K562 (cell line): ENCODE data around the gene CD74. TPM values are rescaled to one million over a fixed set of nuclear protein-coding genes. Genes with fewer than 3 reads are reported as not detected.

ENCODE experiments used
- BDP1 ChIP-seq: IDR thresholded peaks from 3 replicates; pipeline ENCODE4 v1.6.1; 2011; ENCODE audit not compliant: insufficient read length, insufficient read depth
- BRD4 ChIP-seq: fragments of 200-600 bp; sonication (generic); IDR thresholded peaks from 2 replicates; pipeline ENCODE4 v1.6.1; 2017; ENCODE audit warnings: inconsistent platforms
- CCAR2 ChIP-seq: fragments of 200-400 bp; formaldehyde crosslinking; IDR thresholded peaks from 2 replicates; pipeline ENCODE4 v1.6.1; 2017; ENCODE audit warnings: mild to moderate bottlenecking, low read depth, low read length
- CHD1 ChIP-seq: fragments of 200-600 bp; sonication (generic); IDR thresholded peaks from one replicate; pipeline ENCODE4 v1.6.1; 2012; ENCODE audit warnings: mild to moderate bottlenecking, moderate library complexity, low read length, inconsistent platforms
- CHD4 ChIP-seq: fragments of 200-600 bp; sonication (generic); IDR thresholded peaks from 3 replicates; pipeline ENCODE4 v1.6.1; 2012; ENCODE audit warnings: low read depth, mild to moderate bottlenecking, mixed read lengths, low read length, inconsistent platforms; ENCODE audit not compliant: insufficient read depth, insufficient replicate concordance, poor library complexity, severe bottlenecking
- HDAC2 ChIP-seq: fragments of 450-650 bp; IDR thresholded peaks from 2 replicates; pipeline ENCODE4 v1.6.1; 2016; ENCODE audit warnings: mild to moderate bottlenecking
- HDAC3 ChIP-seq: fragments of 450-650 bp; IDR thresholded peaks from 2 replicates; pipeline ENCODE4 v1.6.1; 2018; ENCODE audit warnings: borderline replicate concordance, mild to moderate bottlenecking, moderate library complexity; ENCODE audit not compliant: partially characterized antibody
- MTA3 ChIP-seq: fragments of 450-650 bp; formaldehyde crosslinking; IDR thresholded peaks from 2 replicates; pipeline ENCODE4 v1.6.1; 2017; ENCODE audit warnings: mild to moderate bottlenecking, borderline replicate concordance
- NCOA1 ChIP-seq: fragments of 450-650 bp; IDR thresholded peaks from 2 replicates; pipeline ENCODE4 v1.6.1; 2016; ENCODE audit warnings: low read depth
- NFIX ChIP-seq: fragments of 250-450 bp; sonication (Bioruptor Pico); IDR thresholded peaks from 2 replicates; pipeline ENCODE4 v1.4.0; 2020; ENCODE audit warnings: low read depth, mild to moderate bottlenecking, moderate library complexity
- NR2C2 ChIP-seq, 2 experiments: fragments of 200-800 bp in 1 of 2; sonication (Bioruptor generic) in 1 of 2; sonication (generic) in 1 of 2; formaldehyde crosslinking in 1 of 2; IDR thresholded peaks; 2 replicates each; pipeline versions ENCODE4 v1.6.1 to v1.8.0; 2016 to 2022; ENCODE audit warnings: mild to moderate bottlenecking in 1 of 2, missing compliant biosample characterization in 1 of 2, missing genetic modification characterization in 1 of 2, missing genetic modification reagents in 1 of 2
- PRPF4 ChIP-seq: fragments of 200-400 bp; formaldehyde crosslinking; IDR thresholded peaks from one replicate; pipeline ENCODE4 v1.6.1; 2017; ENCODE audit warnings: low read length, low read depth, mild to moderate bottlenecking; ENCODE audit not compliant: insufficient read depth, poor library complexity, severe bottlenecking
- RAD21 ChIP-seq, 2 experiments: fragments of 250-450 bp in 1 of 2; fragments of 450-650 bp in 1 of 2; sonication (Bioruptor Pico) in 1 of 2; formaldehyde crosslinking in 1 of 2; IDR thresholded peaks in 1 of 2; conservative IDR thresholded peaks in 1 of 2; 2 replicates each; pipeline versions ENCODE4 v1.4.0 to v1.8.0; 2020 to 2022; ENCODE audit warnings: mild to moderate bottlenecking in 2 of 2, moderate library complexity in 1 of 2
- SP2 ChIP-seq: IDR thresholded peaks from 2 replicates; pipeline ENCODE4 v1.6.1; 2011; ENCODE audit warnings: mild to moderate bottlenecking, low read depth, low read length, moderate library complexity; ENCODE audit not compliant: poor library complexity, severe bottlenecking; ENCODE audit errors: extremely low read depth
- TAF7 ChIP-seq: fragments of 450-650 bp; IDR thresholded peaks from 2 replicates; pipeline ENCODE4 v1.6.1; 2016; ENCODE audit warnings: missing genetic modification characterization, missing compliant biosample characterization
- XRCC5 ChIP-seq: fragments of 200-400 bp; formaldehyde crosslinking; IDR thresholded peaks from 2 replicates; pipeline ENCODE4 v1.6.1; 2017; ENCODE audit warnings: low read depth, mild to moderate bottlenecking, low read length
- YY1 ChIP-seq, 3 experiments: IDR thresholded peaks; 2 replicates each; pipeline ENCODE4 v1.6.1; 2011; ENCODE audit warnings: low read length in 2 of 3, mild to moderate bottlenecking in 2 of 3, moderate library complexity in 2 of 3, borderline replicate concordance in 1 of 3, control low read depth in 1 of 3, low read depth in 1 of 3; ENCODE audit not compliant: insufficient read depth in 3 of 3, insufficient replicate concordance in 2 of 3, control insufficient read depth in 1 of 3, insufficient read length in 1 of 3; ENCODE audit errors: extremely low read depth in 1 of 3
- ZBTB7A ChIP-seq: IDR thresholded peaks from 2 replicates; pipeline ENCODE4 v1.6.1; 2011; ENCODE audit warnings: low read depth, mild to moderate bottlenecking, low read length, moderate library complexity, borderline replicate concordance; ENCODE audit not compliant: control insufficient read depth
- ZKSCAN3 ChIP-seq: fragments of 250-450 bp; sonication (Bioruptor Pico); IDR thresholded peaks from 2 replicates; pipeline ENCODE4 v1.4.0; 2020
- ZNF133 ChIP-seq: fragments of 250-450 bp; sonication (Bioruptor Pico); IDR thresholded peaks from 2 replicates; pipeline ENCODE4 v1.4.0; 2020; ENCODE audit warnings: mild to moderate bottlenecking
- ZNF239 ChIP-seq: fragments of 250-450 bp; sonication (Bioruptor Pico); IDR thresholded peaks from 2 replicates; pipeline ENCODE4 v1.4.0; 2020; ENCODE audit warnings: mild to moderate bottlenecking
- polyA plus RNA-seq, 8 experiments: library from polyadenylated mRNA; depleted of rRNA in 4 of 8; stranded (reverse) in 5 of 8; unstranded in 3 of 8; fragments of >200 nt; fragmentation: Nextera tagmentation in 2 of 8; fragmentation: Illumina TruSeq in 1 of 8; extraction: Ambion mirVana in 2 of 8; extraction: Trizol in 1 of 8; gene quantifications; 2 replicates each; pipeline versions ENCODE4 v1.2.1 to v1.2.3, GENCODE V29; 2011 to 2014; ENCODE audit warnings: inconsistent platforms in 1 of 8, missing spikeins in 1 of 8
- total RNA-seq, 7 experiments: library from RNA; depleted of rRNA in 6 of 7; stranded (reverse); fragments of >200 nt in 6 of 7; fragmentation: Illumina TruSeq in 2 of 7; extraction: Trizol in 2 of 7; gene quantifications; 2 replicates each; pipeline versions ENCODE4 v1.2.1 to v1.2.3, GENCODE V29; 2011 to 2021; ENCODE audit warnings: low replicate concordance in 1 of 7
- TF ChIP-seq, protein P1 (sequence below), 3 experiments: IDR thresholded peaks in 2 of 3; conservative IDR thresholded peaks in 1 of 3; 2 replicates each; pipeline ENCODE4 v1.5.1; 2011 to 2012; ENCODE audit warnings: low read length in 3 of 3, mild to moderate bottlenecking in 3 of 3, control low read depth in 2 of 3, improper control_type of control experiment in 1 of 3, inconsistent platforms in 1 of 3, low read depth in 1 of 3, mixed read lengths in 1 of 3, moderate library complexity in 1 of 3; ENCODE audit not compliant: insufficient read depth in 2 of 3
- TF ChIP-seq, protein P2 (sequence below), 2 experiments: fragments of 200-800 bp in 1 of 2; sonication (Bioruptor generic) in 1 of 2; sonication (generic) in 1 of 2; formaldehyde crosslinking in 1 of 2; IDR thresholded peaks in 1 of 2; conservative IDR thresholded peaks in 1 of 2; 2 replicates each; pipeline versions ENCODE4 v1.5.0 to v1.6.1; 2016 to 2020; ENCODE audit warnings: missing compliant biosample characterization in 1 of 2, missing genetic modification characterization in 1 of 2, missing genetic modification reagents in 1 of 2

Gene CD74
- total and polyA plus RNA-seq, 9 of the 15 experiments (the other 6 are each of a cell fraction or from before 2014, with no cell fraction given): 0.07 to 4.8 (median 0.32) TPM

DNA sequence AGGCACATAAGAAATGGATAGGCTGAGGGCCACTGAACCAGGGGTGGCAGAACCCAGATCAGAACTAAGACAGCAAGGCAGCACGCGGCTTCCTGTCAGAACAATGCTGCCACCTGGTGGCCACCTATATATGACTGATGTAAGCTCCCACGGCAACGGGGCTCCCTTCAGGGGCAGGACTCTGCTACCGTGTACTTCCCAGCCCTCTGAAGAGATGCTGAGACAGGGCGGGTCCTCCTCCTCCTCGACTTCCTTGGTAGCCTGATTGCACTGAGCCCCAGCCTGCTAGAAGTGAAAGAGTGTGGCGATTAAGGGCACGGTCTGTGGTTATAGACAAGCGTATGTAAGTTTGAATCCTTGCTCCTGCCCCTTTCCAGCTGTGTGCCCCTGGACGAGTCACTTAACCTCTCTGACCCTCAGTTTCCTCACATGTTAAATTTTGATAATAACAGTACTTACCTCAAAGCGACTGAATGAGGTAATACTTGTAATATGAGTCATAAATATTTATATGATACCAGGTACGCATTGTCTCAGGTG is 23.5 kb upstream of the CD74 start (continued):
- TF ChIP-seq BRD4: no peak
- peak in 1 of 3 experiments; percentile 36 for TF ChIP-seq YY1 (IDR thresholded peaks at IDR 0.05; ENCODE audit: borderline replicate concordance in 1 of 3, control insufficient read depth in 1 of 3, extremely low read depth in 1 of 3, insufficient read depth in 3 of 3, insufficient read length in 1 of 3, insufficient replicate concordance in 2 of 3, low read depth in 1 of 3, low read length in 2 of 3)
- TF ChIP-seq XRCC5: 0 out of 2 replicates have a peak, but pooled peaks have one; percentile 63
- TF ChIP-seq CHD4: no peak
- no peak for TF ChIP-seq ZNF133
- no peak for TF ChIP-seq CCAR2
- no peak for TF ChIP-seq HDAC2
- TF ChIP-seq NR2C2 (CRISPR knock-in tag; IDR thresholded peaks at IDR 0.05): no peak
- TF ChIP-seq NR2C2 (tag; IDR thresholded peaks at IDR 0.05): no peak
- no peak for TF ChIP-seq CHD1
- TF ChIP-seq MTA3: no peak
- TF ChIP-seq ZBTB7A: no peak
- TF ChIP-seq, protein P1, sequence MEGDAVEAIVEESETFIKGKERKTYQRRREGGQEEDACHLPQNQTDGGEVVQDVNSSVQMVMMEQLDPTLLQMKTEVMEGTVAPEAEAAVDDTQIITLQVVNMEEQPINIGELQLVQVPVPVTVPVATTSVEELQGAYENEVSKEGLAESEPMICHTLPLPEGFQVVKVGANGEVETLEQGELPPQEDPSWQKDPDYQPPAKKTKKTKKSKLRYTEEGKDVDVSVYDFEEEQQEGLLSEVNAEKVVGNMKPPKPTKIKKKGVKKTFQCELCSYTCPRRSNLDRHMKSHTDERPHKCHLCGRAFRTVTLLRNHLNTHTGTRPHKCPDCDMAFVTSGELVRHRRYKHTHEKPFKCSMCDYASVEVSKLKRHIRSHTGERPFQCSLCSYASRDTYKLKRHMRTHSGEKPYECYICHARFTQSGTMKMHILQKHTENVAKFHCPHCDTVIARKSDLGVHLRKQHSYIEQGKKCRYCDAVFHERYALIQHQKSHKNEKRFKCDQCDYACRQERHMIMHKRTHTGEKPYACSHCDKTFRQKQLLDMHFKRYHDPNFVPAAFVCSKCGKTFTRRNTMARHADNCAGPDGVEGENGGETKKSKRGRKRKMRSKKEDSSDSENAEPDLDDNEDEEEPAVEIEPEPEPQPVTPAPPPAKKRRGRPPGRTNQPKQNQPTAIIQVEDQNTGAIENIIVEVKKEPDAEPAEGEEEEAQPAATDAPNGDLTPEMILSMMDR (IDR thresholded peaks at IDR 0.05 in 2 of 3, conservative IDR thresholded peaks at IDR 0.05 in 1 of 3; ENCODE audit: insufficient read depth in 2 of 3, low read depth in 1 of 3, low read length in 3 of 3): peak; percentile 86 to 90 (median 89)
- no peak for TF ChIP-seq PRPF4
- no peak for TF ChIP-seq ZKSCAN3
- TF ChIP-seq RAD21 (CRISPR knock-in tag; conservative IDR thresholded peaks at IDR 0.05 in 1 of 2, IDR thresholded peaks at IDR 0.05 in 1 of 2): peak; percentile 83 to 91
- no peak for TF ChIP-seq NFIX
- no peak for TF ChIP-seq BDP1
- no peak for TF ChIP-seq TAF7 (tag)
- no peak for TF ChIP-seq SP2
- no peak for TF ChIP-seq ZNF239 (CRISPR knock-in tag)
- no peak for TF ChIP-seq NCOA1
- TF ChIP-seq, protein P2, sequence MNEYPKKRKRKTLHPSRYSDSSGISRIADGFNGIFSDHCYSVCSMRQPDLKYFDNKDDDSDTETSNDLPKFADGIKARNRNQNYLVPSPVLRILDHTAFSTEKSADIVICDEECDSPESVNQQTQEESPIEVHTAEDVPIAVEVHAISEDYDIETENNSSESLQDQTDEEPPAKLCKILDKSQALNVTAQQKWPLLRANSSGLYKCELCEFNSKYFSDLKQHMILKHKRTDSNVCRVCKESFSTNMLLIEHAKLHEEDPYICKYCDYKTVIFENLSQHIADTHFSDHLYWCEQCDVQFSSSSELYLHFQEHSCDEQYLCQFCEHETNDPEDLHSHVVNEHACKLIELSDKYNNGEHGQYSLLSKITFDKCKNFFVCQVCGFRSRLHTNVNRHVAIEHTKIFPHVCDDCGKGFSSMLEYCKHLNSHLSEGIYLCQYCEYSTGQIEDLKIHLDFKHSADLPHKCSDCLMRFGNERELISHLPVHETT (CRISPR knock-in tag; conservative IDR thresholded peaks at IDR 0.05 in 1 of 2, IDR thresholded peaks at IDR 0.05 in 1 of 2): no peak
- TF ChIP-seq HDAC3: no peak
